ENCODE results near the gene TMEM219.

GRCh38 chr16:29927070-29927905 is 34.6 kb upstream of the TMEM219 start:
- no peak for TF ChIP-seq MAX (IDR thresholded peaks at IDR 0.05; ENCODE audit: insufficient read depth, insufficient read length)
- TF ChIP-seq, protein P1, sequence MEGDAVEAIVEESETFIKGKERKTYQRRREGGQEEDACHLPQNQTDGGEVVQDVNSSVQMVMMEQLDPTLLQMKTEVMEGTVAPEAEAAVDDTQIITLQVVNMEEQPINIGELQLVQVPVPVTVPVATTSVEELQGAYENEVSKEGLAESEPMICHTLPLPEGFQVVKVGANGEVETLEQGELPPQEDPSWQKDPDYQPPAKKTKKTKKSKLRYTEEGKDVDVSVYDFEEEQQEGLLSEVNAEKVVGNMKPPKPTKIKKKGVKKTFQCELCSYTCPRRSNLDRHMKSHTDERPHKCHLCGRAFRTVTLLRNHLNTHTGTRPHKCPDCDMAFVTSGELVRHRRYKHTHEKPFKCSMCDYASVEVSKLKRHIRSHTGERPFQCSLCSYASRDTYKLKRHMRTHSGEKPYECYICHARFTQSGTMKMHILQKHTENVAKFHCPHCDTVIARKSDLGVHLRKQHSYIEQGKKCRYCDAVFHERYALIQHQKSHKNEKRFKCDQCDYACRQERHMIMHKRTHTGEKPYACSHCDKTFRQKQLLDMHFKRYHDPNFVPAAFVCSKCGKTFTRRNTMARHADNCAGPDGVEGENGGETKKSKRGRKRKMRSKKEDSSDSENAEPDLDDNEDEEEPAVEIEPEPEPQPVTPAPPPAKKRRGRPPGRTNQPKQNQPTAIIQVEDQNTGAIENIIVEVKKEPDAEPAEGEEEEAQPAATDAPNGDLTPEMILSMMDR (IDR thresholded peaks at IDR 0.05; ENCODE audit: extremely low read depth in 1 of 2, insufficient read depth in 1 of 2, low read depth in 1 of 2, low read length in 2 of 2), result no peak
- TF ChIP-seq POLR2A (IDR thresholded peaks at IDR 0.05; ENCODE audit: low read depth, low read length), result no peak
- no peak for TF ChIP-seq GATA2 (IDR thresholded peaks at IDR 0.05; ENCODE audit: insufficient read depth, insufficient read length, low read depth, low read length)
- TF ChIP-seq FOS (IDR thresholded peaks at IDR 0.05; ENCODE audit: borderline replicate concordance, insufficient read depth, low read length), result no peak
- TF ChIP-seq JUN (IDR thresholded peaks at IDR 0.05; ENCODE audit: borderline replicate concordance, insufficient read depth, insufficient read length, low read depth), result no peak
